HL-60 (cell line): Measurements from ENCODE around the gene SYNGR1.

ENCODE experiments used
- DNase-seq, 2 experiments: peaks; one replicate each; pipeline ENCODE4 v3.0.0-alpha.2; 2010 to 2020; ENCODE audit warnings: low read depth in 1 of 2, low spot score in 1 of 2
- H3K27ac ChIP-seq: fragments of 250-450 bp; sonication (Bioruptor Pico); replicated peaks from 2 replicates; pipeline ENCODE4 v1.5.1; 2020; ENCODE audit warnings: mild to moderate bottlenecking, moderate library complexity
- H3K27me3 ChIP-seq: fragments of 250-450 bp; sonication (Bioruptor Pico); 2 replicates; pipeline ENCODE4 v1.5.1; 2021; ENCODE audit warnings: mild to moderate bottlenecking, moderate library complexity; ENCODE audit not compliant: insufficient read depth, poor library complexity, severe bottlenecking
- H3K4me3 ChIP-seq: replicated peaks from 2 replicates; pipeline ENCODE4 v1.5.1; 2011; ENCODE audit warnings: mild to moderate bottlenecking, control low read depth, low read length; ENCODE audit not compliant: insufficient read depth
- CTCF ChIP-seq: IDR thresholded peaks from one replicate; pipeline ENCODE4 v1.5.1; 2011; ENCODE audit warnings: low read length, control low read depth, inconsistent platforms; ENCODE audit not compliant: insufficient read depth
- GABPA ChIP-seq: IDR thresholded peaks from 2 replicates; pipeline ENCODE4 v1.6.1; 2012; ENCODE audit warnings: low read depth
- POLR2AphosphoS5 ChIP-seq: IDR thresholded peaks from 2 replicates; pipeline ENCODE4 v1.6.1; 2012; ENCODE audit warnings: low read depth
- REST ChIP-seq: IDR thresholded peaks from 2 replicates; pipeline ENCODE4 v1.6.1; 2012; ENCODE audit warnings: low read depth; ENCODE audit not compliant: insufficient replicate concordance
- SPI1 ChIP-seq: IDR thresholded peaks from 2 replicates; pipeline ENCODE4 v1.6.1; 2012; ENCODE audit warnings: low read depth, mild to moderate bottlenecking, borderline replicate concordance

Gene SYNGR1

GRCh38 chr22:39401301-39401631 is 51.5 kb downstream of the SYNGR1 start:
- H3K27ac ChIP-seq, result no peak overlapping the region

GRCh38 chr22:39405346-39406085 is 55.7 kb downstream of the SYNGR1 start:
- no peak overlapping the region for H3K4me3 ChIP-seq
- no peak for DNase-seq
- H3K27ac ChIP-seq, result no peak overlapping the region
- TF ChIP-seq GABPA (no peak), CTCF (no peak), SPI1 (no peak), POLR2AphosphoS5 (no peak), REST (no peak)
- no peaks in the 10 kb centered on the region for H3K27me3 ChIP-seq

More at GRCh38 chr22:39401301-39401631, 51.5 kb downstream of the SYNGR1 start:
- TF ChIP-seq POLR2AphosphoS5 (no peak), SPI1 (no peak), GABPA (no peak), REST (no peak), CTCF (no peak)
- H3K4me3 ChIP-seq, result no peak overlapping the region
- no peak for DNase-seq
- H3K27me3 ChIP-seq, result no peaks in the 10 kb centered on the region

GRCh38 chr22:39408173-39408572 is 58.4 kb downstream of the SYNGR1 start:
- H3K4me3 ChIP-seq, result no peak overlapping the region
- H3K27ac ChIP-seq, result no peak overlapping the region
- no peak for DNase-seq
- TF ChIP-seq POLR2AphosphoS5 (no peak), CTCF (no peak), REST (no peak), GABPA (no peak), SPI1 (no peak)
- H3K27me3 ChIP-seq, result no peaks in the 10 kb centered on the region
